ENCODE measurements around the gene TBC1D9.

Gene TBC1D9

GRCh38 chr4:140686796-140687195 is 69.4 kb downstream of the TBC1D9 start (continued):
- TF ChIP-seq, protein P1, sequence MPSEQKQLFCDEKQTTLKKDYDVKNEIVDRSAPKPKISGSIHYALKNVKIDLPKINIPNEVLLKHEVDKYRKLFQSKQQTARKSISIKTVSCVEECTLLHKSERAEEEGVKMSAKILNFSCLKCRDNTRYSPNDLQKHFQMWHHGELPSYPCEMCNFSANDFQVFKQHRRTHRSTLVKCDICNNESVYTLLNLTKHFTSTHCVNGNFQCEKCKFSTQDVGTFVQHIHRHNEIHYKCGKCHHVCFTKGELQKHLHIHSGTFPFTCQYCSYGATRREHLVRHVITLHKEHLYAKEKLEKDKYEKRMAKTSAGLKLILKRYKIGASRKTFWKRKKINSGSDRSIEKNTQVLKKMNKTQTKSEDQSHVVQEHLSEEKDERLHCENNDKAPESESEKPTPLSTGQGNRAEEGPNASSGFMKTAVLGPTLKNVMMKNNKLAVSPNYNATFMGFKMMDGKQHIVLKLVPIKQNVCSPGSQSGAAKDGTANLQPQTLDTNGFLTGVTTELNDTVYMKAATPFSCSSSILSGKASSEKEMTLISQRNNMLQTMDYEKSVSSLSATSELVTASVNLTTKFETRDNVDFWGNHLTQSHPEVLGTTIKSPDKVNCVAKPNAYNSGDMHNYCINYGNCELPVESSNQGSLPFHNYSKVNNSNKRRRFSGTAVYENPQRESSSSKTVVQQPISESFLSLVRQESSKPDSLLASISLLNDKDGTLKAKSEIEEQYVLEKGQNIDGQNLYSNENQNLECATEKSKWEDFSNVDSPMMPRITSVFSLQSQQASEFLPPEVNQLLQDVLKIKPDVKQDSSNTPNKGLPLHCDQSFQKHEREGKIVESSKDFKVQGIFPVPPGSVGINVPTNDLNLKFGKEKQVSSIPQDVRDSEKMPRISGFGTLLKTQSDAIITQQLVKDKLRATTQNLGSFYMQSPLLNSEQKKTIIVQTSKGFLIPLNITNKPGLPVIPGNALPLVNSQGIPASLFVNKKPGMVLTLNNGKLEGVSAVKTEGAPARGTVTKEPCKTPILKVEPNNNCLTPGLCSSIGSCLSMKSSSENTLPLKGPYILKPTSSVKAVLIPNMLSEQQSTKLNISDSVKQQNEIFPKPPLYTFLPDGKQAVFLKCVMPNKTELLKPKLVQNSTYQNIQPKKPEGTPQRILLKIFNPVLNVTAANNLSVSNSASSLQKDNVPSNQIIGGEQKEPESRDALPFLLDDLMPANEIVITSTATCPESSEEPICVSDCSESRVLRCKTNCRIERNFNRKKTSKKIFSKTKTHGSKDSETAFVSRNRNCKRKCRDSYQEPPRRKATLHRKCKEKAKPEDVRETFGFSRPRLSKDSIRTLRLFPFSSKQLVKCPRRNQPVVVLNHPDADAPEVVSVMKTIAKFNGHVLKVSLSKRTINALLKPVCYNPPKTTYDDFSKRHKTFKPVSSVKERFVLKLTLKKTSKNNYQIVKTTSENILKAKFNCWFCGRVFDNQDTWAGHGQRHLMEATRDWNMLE (tag by site-specific recombination; conservative IDR thresholded peaks at IDR 0.05; ENCODE audit: low read depth): no peak
- TF ChIP-seq WT1 (tag by site-specific recombination; IDR thresholded peaks at IDR 0.05) (peak; percentile 55; the same call in 1 of the 2 replicates), FEZF1 (tag by site-specific recombination; IDR thresholded peaks at IDR 0.05) (0 out of 2 replicates have a peak, but pooled peaks have one; percentile 28), ZNF121 (tag by site-specific recombination; IDR thresholded peaks at IDR 0.05) (no peak), REST (tag by site-specific recombination; IDR thresholded peaks at IDR 0.05) (no peak), ZNF560 (tag by site-specific recombination; IDR thresholded peaks at IDR 0.05; ENCODE audit: borderline replicate concordance) (no peak), ZEB2 (tag by site-specific recombination; IDR thresholded peaks at IDR 0.05) (peak; percentile 77), MYNN (tag by site-specific recombination; IDR thresholded peaks at IDR 0.05; ENCODE audit: borderline replicate concordance) (no peak), ZNF623 (tag by site-specific recombination; IDR thresholded peaks at IDR 0.05) (no peak), OSR2 (tag by site-specific recombination; IDR thresholded peaks at IDR 0.05) (peak; percentile 89), ZNF404 (tag by site-specific recombination; IDR thresholded peaks at IDR 0.05) (no peak), MZF1 (tag by site-specific recombination; IDR thresholded peaks at IDR 0.05; ENCODE audit: borderline replicate concordance) (0 out of 2 replicates have a peak, but pooled peaks have one; percentile 33), ZNF391 (tag by site-specific recombination; IDR thresholded peaks at IDR 0.05; ENCODE audit: borderline replicate concordance, low read depth) (no peak), SETDB1 (IDR thresholded peaks at IDR 0.05; ENCODE audit: insufficient read length, low read length) (no peak), ZBTB17 (tag by site-specific recombination; IDR thresholded peaks at IDR 0.05) (peak; percentile 52), ZNF133 (tag by site-specific recombination; IDR thresholded peaks at IDR 0.05) (no peak), SALL2 (tag by site-specific recombination; IDR thresholded peaks at IDR 0.05; ENCODE audit: borderline replicate concordance) (no peak), ZNF155 (tag by site-specific recombination; IDR thresholded peaks at IDR 0.05) (no peak), ZNF621 (tag by site-specific recombination; IDR thresholded peaks at IDR 0.05) (no peak), ATF2 (tag by site-specific recombination; IDR thresholded peaks at IDR 0.05; ENCODE audit: low read depth) (peak; percentile 87), ZNF654 (tag by site-specific recombination; IDR thresholded peaks at IDR 0.05; ENCODE audit: low read depth) (no peak), SP7 (tag by site-specific recombination; IDR thresholded peaks at IDR 0.05) (peak; percentile 70; the same call in 1 of the 2 replicates), ZNF596 (tag by site-specific recombination; IDR thresholded peaks at IDR 0.05) (no peak), ZBTB7A (tag by site-specific recombination; IDR thresholded peaks at IDR 0.05; ENCODE audit: low read depth) (no peak), ZNF202 (tag by site-specific recombination; IDR thresholded peaks at IDR 0.05; ENCODE audit: borderline replicate concordance) (no peak)
- TF ChIP-seq, protein P2, sequence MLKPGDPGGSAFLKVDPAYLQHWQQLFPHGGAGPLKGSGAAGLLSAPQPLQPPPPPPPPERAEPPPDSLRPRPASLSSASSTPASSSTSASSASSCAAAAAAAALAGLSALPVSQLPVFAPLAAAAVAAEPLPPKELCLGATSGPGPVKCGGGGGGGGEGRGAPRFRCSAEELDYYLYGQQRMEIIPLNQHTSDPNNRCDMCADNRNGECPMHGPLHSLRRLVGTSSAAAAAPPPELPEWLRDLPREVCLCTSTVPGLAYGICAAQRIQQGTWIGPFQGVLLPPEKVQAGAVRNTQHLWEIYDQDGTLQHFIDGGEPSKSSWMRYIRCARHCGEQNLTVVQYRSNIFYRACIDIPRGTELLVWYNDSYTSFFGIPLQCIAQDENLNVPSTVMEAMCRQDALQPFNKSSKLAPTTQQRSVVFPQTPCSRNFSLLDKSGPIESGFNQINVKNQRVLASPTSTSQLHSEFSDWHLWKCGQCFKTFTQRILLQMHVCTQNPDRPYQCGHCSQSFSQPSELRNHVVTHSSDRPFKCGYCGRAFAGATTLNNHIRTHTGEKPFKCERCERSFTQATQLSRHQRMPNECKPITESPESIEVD (tag by site-specific recombination; IDR thresholded peaks at IDR 0.05): peak; percentile 89
- TF ChIP-seq, protein P3, sequence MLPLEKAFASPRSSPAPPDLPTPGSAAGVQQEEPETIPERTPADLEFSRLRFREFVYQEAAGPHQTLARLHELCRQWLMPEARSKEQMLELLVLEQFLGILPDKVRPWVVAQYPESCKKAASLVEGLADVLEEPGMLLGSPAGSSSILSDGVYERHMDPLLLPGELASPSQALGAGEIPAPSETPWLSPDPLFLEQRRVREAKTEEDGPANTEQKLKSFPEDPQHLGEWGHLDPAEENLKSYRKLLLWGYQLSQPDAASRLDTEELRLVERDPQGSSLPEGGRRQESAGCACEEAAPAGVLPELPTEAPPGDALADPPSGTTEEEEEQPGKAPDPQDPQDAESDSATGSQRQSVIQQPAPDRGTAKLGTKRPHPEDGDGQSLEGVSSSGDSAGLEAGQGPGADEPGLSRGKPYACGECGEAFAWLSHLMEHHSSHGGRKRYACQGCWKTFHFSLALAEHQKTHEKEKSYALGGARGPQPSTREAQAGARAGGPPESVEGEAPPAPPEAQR (tag by site-specific recombination; IDR thresholded peaks at IDR 0.05): no peak

Measured in HEK293 (cell line).